HG03442 (cell line): Measurements from ENCODE around the gene SLC24A3.

ENCODE experiments used
- ATAC-seq: cut with Tn5 transposase; IDR thresholded peaks from one replicate; pipeline ENCODE4 v1.9.1; 2021; ENCODE audit warnings: mild to moderate bottlenecking, moderate library complexity; ENCODE audit not compliant: unreplicated experiment

The SLC24A3 gene

DNA sequence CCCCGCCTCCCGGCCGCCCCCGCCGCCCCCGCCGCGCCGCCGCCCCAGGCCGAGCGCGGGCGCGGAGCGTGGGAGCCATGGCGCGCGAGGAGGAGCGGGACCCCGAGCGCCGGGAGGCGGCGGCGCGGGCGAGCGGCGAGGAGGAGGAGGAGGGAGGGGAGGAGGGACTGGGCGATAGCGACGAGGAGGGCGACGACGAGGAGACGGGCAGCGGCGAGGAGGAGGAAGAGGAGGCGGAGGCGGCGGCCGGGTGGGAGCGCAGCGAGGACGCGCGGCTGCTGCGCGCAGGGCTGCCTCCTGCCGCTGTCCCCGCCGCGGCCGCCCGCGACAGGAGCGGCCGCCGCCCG lies at the start of gene SLC24A3:
Gene SLC24A3 (plus strand): TSS at position 174 of the 347 bp plus-strand sequence.
- no peak for ATAC-seq

DNA sequence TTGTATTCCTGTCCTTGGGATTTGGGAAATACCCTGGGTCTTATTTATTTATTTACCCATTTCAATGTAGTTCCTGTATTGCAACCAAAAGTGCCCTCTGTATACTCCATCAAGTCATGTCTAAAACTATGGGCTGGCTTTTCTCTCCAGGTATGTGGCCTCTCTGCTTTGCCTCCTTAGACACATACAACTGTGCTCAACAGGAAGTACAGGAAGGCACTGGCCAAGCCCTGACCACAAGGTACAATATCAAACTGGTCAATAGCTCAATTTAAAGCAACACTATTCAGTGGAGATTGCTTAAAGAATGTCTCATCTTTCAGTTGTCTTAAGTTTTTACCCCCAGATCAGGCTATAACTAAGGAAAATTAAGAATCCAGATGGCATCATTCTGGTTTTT lies 42.3 kb upstream of the SLC24A3 start:
- ATAC-seq, result no peak

DNA sequence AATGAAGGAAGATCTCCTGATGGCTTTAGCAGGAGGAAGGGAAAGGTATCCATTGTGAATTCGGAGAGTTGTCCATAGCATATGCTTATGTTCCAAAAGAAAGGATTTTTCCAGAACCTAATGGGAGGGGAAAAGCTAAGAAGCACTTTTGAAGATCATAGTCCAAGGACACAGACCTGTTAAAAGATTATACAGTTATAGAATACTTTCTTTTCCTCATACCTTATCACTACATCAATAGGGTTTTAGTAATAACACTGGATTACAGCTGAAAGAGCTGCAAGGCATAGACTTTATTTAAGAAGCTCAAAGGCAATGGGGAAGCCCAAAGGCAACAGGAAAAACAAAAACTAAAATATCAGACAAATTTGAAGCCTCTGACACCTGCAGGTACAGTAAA lies 39.8 kb upstream of the SLC24A3 start:
- no peak for ATAC-seq

DNA sequence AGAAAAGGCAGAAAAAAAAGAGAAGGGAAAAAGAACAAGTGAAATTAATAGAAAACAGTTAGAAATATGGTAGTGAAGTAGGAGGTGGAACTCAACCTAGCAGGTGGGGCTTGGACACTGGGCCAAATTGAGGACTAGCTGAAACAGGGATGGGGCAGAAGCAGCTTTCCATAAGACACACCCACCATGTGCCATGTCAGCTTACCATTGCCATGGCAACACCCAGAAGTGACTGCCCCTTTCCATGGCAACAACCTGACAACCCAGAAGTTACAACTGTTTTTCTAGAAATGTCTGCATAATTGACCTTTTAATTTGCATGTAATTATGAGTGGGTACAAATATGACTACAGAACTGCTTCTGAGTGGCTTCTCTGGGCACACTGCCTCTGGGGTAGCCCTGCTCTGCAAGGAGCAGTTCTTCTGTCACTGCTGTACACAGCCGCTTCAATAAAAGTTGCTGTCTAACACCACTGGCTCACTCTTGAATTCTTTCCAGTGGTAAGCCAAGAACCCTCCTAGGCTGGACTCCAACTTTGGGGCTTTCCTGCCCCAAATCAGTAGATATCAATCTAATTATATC lies 35.9 kb upstream of the SLC24A3 start:
- no peak for ATAC-seq

DNA sequence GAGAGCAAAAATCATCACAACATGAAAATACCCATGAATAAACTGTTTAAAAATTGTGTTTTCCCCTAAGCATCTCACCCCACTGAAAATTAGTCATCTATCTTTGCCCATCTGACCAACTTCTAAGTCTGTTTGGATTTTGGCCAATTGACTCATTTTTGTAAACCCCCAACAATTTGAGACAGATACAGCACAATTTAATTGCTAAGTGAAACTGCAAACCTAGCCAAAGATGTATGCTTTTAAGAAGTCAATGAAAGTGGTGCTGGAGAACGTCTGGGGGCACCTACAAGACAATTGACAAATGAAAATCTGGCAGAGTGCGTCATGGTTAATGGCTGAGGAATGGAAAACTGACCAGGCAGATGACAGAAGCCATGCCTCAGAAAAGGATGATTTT lies 30.9 kb upstream of the SLC24A3 start:
- no peak for ATAC-seq

DNA sequence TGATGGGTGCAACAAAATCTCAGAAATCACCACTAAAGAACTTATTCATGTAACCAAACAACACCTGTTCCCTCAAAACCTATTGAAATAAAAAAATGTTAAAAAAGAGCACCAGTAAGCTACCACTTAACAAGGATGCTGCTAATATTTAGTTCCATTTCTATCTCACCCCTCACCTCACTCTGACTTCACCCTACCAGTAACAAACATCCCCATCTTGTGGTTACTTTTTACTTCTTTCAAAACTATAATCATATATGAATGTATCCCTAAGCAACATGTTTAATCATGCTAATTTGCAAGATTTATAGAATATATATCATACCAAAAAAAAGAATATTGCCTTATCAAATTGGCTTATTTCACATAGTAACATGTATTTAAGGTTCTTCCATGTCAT lies 27.4 kb upstream of the SLC24A3 start:
- ATAC-seq, result no peak

DNA sequence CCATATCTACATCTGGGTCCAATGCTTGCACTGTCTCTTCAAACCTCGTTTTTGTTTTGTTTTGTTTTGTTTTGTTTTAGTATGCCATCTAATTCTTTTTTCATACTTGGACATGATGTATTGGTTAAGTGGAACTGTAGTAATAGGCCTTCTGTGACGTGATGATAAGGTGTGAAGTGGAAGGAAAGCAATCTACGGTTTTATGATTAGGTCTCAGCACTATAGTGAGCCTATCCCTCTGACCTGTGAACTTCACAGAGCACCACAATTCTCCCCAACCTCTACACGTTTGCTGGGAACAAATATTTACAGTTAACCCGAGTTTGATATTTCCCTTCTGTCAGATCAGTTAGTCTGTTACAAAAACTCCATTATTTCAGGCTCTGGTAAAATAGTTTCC lies 19.1 kb upstream of the SLC24A3 start:
- no peak for ATAC-seq

DNA sequence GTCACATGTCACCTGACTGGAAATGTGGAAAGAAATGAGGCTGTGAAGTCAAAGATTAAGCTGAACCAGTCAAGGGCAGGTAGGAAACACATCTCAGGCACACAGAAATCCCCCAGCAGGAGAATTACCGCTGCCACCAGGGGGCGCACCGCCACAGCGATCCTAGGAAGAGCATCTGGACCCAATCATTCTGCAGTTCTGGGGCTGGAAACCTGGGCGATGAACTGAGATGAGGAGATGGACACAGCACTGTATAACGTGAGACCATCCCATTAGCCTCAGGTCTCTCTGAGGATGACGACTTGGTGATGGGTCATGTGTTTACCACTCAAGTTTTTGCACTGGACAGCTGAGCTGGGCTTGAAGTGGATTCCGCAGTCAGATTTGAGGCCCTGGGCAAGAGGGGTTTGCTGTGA lies 6.5 kb upstream of the SLC24A3 start:
- ATAC-seq, result no peak

DNA sequence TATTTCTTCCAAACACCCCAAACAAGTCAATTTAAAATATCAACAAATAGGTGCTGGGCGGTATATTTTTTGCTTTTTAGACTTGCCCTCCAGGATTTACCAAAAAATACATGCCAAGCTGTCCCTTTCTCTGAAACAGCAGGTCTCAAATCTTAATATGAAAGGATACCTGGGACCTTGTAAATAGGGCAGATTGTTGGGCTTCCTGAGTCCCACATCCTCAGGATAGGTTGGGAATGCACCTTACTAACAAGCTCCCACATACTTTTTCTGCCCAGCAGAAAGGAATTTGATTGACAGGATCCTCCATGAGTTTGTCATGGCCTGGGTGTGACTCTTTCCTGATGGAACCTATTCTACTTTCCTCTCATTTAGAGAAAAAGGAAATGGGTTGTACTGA lies 4.9 kb upstream of the SLC24A3 start:
- ATAC-seq, result no peak

DNA sequence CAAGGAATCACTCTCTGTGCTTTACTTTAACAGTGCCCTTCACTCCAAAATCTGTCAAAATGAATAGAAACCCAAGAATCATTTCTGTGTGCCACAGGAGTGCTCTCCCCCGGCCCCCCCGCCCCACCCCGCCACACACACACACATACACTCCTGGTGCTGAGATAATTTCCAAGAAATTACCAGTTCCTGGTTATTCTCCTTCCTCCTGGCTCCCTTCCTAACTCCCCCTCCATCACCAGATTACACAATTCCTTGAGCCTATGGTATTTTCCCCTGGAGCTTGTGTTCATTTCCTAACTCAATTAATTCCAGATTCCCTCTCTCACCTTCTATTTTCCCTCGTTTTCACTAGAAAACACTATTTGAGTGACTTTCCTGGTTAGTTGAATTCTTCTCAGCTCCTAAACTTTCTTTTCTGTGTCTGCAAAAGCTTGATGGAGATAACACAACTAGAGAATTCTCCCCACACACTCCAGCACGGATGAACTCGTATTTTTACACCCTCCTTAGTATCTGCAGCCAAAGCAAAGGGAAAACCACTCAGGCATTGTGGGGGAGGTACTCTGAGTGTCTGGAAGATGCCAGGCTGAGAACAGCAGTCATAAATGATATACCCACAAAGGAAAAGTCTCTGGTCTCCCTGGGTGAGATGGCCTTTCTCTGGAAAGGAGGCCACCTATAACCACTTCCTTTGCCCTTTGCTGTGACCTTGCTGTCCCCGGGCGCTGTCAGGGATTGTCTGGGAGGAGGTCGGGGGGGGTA lies 1.9 kb upstream of the SLC24A3 start:
- ATAC-seq, result no peak

DNA sequence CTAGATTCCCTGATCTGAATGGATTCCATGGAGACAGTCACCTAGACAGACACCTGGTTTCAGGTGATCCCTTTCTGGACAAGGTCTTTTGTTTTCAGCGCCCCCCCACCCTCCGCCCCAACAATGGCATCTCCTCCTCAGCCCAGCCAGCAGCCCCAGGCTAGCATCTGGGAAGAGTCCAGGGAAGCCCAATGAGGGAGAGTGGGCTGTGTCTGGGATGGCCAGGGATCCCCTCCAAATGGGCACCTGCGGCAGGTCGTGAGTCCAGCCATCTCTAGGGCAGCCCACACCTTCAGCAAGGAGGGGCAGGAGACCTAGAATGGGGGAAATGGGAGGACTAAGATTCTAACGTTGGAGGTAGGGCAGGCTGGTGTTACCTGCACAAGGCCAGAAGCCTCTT lies 1.2 kb upstream of the SLC24A3 start:
- ATAC-seq, result no peak

DNA sequence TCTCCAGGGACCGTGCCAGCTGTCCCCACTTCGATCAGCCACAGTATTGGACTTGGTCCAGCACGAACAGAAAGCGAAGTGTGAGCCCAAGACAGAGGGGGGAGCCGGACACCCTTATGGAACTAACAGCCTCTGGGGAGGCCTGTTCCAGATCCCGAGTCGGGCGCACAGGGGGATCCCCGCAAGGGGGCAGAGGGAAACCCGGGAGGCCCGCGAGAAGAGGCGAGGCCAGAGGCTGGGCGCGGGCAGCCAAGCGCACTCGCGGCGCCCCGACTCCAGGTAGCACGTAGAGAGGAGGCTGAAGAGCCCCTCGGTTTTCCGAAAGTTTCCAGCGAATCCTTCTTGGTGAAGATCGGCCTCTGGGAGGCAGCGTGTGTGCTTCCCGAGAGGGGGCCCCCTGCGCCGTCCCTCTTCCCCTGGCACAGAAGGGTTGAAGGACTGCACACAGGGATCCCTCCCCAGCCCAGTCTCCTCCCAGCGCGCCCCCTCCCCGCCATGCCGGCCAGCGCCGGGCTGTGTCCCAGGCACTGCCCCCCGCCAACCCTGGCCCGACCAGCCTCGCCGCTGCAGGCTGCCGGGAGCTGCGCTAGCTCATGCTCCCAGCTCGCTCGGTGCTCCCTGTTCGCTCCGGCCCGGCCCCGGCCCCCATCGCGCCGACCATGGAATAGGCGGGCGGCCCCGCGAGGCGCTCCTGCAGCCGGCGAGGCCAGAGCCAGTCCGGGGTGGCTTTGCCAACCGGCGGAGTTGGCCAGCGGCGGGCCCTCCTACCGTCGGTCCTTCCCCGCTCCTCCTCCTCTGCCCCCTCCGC lies 577 bp upstream of the SLC24A3 start:
- no peak for ATAC-seq

DNA sequence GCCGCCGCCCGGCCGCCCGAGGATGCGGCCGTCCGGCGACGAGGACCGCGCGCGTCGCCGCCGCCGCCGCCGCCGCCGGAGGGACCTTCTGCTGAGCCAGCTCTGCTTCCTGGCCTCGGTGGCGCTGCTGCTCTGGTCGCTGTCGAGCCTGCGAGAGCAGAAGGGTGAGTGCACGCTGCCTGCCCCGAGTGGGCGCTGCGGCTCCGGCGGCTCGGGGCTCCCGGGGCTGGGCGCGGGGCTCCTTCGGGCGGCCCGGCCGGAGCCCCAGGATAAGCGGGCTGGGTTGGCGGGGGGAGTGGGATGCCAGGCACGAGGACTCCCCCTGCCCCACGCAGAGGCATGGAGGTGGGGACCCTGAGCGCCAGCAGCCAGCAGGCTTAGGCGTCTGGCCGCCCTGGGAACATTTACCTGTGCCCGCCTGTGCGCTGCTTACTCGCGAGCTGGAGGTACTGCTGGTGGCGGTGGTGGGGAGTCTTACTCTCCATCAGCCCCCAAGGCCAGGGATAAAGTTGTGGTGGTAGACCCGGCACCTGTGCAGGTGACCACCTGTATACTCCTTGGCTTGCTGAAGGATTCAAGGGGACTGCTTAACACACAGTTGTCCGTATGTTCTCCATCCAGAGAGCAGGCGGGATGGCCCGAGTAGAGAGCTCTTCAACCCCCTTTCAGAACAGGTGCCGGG lies 520 bp downstream of the SLC24A3 start:
- ATAC-seq, result peak; percentile 59

DNA sequence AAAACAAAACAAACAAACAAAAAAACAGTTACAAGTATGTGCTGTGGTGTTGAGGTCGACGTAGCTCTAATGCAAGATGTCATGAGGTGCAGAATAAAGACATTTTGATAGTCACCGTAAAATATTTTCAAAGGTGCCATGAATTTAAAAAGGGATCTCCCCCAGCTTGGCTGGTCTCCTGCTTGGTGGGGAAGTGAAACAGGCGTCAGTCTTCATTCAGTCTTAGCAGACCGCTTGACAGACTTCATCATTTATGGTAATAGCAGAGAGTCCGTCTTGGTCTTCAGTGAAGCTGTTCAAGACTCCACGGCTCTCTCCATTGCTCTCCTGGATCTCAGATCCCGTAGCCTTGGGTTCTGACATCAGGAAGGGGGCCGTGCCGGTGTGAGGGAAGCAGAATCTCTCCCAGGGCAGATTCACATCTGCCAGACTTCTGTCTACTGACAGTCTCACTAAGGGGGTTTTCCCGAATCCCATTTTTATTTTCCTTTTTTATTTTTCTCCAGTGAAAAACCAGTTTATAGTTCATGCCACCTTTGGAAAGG lies 1.6 kb downstream of the SLC24A3 start:
- ATAC-seq, result no peak

DNA sequence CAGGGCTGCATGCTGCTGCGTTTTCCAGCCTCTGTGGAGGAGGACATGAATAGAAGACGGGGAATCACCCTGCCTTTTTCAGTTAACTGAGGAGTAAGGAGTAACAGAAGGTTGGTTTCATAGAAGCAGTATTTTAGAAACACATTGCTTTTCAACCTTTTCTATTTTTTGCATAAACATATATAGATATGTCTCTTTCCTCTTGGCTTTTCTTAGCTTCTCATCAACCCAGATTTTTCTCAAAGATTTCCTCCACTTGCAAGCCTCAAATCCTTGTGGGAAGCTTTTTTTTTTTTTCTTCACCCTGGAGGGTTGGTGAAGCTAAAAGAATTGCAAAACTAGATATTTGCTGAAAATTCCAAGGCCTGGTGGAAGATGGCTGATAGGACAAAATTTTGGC lies 6.0 kb downstream of the SLC24A3 start:
- ATAC-seq, result no peak

DNA sequence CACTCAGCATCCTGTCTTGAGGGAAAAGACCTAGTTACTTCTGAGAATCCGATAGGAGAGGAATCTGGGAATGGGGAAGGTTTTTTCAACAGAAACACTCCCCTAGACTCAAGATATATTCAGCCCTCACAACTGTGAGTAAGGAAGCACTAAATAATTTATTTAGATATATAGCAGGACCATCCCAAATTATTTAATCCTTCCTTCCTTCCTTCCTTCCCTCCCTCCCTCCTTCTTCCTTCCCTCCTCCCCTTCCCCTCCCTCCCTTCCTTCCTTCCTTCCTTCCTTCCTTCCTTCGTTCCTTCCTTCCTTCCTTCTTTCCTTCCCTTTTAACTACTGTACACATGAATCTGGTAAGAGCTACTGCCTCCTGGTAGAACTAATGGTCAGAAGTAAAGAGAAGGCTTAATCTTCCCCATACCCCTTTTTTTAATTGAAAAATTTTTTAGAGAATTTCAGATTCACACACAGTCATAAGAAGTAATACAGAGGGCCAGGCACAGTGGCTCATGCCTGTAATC lies 10.1 kb downstream of the SLC24A3 start:
- ATAC-seq, result no peak

DNA sequence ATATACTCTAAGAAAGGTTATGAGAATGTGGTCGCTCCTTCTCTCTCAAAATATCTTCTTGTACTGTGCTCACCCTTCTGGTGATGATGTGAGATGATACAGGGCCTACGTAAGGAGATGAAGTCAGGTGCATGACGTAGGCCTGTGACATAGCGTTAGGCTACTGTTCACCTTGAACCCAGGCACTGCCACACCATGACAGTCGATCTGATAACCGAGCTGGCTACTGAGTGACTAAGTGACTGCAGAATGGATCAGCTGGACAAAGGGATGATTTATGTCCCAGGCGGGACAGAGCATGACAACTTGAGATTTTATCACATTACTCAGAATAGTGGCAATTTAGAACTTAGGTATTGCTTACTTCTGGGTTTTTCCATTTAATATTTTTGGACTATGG lies 11.2 kb downstream of the SLC24A3 start:
- no peak for ATAC-seq

DNA sequence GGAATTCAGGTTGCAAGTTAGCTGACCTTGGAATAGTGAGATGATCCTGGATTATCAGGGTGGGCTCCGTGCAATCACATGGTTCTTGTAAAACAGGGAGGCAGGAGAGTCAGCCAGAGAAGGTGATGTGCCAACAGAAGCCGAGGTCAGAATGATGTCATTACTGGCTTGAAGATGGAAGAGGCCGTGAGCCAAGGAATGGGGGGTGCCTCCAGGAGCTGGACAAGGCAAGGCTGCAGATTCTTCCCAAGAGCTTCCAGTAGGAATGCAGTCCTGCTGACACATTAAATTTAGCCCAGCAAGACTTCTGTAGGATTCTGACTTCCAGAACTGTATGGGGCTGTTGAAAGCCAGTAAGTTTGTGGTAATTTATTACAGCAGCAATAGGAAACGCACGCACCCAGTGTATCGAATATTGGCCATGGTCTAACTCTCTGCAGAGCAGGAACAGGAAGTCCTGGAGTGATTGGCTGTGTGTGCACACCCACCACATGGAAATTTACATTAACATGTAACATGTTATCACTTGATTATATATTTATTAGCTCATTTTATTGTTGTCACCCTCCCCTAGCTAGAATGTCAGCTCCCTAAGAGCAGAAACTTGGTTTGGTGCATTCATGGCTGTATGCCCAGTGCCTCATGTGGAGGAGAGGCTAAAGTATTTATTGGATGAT lies 19.1 kb downstream of the SLC24A3 start:
- no peak for ATAC-seq

DNA sequence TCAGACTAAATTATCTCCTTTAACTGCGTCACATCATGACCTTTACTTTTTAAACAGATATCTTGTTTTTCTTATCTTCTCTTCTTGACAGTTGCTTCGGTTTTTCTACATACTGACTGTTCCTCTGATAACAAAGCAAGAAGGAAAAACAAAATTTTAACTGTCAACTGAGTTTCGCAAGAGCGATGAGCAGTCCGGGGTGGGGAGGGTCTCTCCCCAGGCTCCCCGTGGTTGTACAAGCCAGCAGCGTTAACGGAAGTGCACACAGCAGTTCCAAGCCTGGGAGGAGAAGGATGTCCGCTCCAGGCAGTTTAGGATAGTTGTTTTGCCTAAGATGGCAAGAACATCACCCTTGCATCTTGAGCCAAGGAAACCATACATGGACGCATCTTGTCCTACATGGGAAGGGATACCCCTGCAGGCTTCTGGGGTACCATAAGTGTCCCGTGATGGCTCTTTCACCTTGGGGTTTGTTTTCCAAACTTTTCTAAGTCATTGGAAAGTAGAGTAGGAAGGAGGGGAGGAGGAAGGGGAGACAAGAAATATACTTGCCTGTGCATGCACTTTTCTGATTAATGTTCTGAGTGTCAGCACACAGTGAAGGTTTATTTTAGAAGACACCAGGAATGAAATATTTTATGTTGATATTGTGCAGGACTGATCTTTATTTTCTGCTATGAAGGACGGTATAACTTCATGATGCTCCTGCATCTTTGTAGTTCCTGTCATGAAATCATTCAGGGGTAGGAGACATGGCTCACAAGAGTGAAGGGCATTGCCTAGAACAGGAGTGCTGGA lies 20.8 kb downstream of the SLC24A3 start:
- ATAC-seq, result no peak
